Measurements from ENCODE around the gene MOCOS.

DNA sequence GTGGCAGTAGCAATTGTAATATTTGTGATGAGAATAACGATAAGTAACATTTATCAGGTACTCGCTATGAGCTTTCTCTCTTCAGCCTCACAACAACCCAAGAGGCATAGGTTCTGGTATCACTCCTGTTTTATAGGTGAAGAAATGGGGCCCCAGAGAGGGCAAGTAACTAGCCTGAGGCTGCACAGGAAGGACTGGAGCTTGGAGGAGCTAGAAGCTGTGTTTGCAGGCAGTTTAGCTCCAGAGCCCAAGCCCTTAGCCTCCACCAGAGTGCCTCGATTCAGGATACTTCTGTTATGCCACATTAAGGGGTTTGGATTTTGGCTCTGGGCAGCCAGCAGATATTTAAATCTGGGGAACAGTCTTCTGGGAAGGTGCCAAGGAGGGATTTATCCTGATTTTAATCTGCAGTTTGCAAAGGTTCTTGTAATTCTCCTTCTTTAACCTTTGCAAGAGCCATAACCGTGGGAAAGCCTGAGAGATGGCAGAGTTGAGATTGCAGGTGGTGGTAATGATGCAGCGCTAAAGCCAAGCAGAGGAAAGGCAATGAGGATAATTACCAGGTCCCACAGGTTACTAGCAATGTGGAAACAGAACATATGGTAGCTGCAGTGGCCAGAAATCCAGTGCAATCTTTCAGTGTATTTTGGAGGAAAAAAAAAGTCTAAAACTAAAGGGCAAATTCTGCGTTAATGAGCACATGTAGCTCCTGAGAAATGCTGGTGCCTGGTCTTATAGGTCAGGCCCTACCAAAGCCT lies 9.1 kb downstream of the MOCOS start:
- TF ChIP-seq POLR2A (IDR thresholded peaks at IDR 0.05) (no peak), EP300 (IDR thresholded peaks at IDR 0.05) (no peak), POLR2AphosphoS5 (IDR thresholded peaks at IDR 0.05) (no peak)
- TF ChIP-seq, protein P1, sequence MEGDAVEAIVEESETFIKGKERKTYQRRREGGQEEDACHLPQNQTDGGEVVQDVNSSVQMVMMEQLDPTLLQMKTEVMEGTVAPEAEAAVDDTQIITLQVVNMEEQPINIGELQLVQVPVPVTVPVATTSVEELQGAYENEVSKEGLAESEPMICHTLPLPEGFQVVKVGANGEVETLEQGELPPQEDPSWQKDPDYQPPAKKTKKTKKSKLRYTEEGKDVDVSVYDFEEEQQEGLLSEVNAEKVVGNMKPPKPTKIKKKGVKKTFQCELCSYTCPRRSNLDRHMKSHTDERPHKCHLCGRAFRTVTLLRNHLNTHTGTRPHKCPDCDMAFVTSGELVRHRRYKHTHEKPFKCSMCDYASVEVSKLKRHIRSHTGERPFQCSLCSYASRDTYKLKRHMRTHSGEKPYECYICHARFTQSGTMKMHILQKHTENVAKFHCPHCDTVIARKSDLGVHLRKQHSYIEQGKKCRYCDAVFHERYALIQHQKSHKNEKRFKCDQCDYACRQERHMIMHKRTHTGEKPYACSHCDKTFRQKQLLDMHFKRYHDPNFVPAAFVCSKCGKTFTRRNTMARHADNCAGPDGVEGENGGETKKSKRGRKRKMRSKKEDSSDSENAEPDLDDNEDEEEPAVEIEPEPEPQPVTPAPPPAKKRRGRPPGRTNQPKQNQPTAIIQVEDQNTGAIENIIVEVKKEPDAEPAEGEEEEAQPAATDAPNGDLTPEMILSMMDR (IDR thresholded peaks at IDR 0.05), result no peak
